ENCODE results near the gene LSAMP.

LSAMP gene

DNA sequence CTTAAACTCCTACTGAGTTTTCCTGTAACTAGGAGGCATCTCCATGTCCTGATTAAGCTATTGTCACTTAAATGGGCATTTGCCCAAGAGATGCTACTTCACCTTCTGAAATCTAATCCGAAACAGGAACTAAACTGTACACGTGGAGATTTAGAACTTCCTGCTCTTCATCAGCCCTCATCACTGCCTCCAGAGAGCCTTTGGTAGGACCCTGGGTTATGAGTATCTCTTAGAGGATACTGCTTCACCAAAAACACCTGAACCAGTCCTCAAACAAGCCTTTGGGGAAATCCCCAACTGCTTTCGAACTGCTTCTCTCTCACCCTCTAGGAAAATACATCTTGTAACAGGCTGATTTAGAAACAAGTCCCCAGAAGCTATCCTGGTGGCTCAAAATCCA is 501.7 kb downstream of the LSAMP start:
- no peak for DNase-seq (ENCODE audit: low read depth)

DNA sequence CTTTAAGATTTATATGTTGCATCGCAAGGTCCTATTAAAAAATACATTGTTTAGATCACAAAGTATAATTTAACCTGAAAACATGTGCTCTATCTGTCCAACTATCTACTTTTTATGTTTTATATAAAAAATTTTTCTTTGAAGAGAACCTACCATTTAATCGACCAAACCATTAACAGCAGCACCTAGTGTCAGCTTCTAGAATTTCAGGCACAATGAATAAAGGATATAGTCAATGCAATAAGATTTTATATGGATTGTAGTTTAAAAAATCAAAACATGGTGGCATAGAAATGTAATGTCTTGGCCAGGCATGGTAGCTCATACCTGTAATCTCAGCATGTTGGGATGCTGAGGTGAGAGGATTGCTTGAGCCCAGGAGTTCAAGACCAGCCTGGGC is 508.2 kb downstream of the LSAMP start:
- DNase-seq (ENCODE audit: low read depth) = peak; percentile 34

DNA sequence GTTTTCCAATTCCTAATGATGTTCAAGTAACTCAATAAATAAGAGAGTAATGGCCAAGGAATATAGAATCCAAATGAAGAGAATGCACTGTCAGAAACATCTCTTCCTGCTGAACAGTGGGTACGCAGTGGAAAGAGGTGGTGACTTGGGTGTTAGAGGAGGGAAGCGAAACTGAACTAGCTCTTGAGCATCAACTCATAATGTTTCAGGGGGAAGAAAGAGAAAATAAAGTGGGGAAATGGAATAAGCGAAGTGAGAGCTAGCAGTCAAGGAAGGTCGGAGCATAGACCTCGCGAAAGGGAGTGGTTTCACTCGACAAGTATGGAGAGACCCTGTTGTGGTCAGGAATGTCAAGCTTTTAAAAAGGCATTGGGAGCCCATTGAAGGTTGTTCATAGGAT is 512.5 kb downstream of the LSAMP start:
- no peak for DNase-seq (ENCODE audit: low read depth)

DNA sequence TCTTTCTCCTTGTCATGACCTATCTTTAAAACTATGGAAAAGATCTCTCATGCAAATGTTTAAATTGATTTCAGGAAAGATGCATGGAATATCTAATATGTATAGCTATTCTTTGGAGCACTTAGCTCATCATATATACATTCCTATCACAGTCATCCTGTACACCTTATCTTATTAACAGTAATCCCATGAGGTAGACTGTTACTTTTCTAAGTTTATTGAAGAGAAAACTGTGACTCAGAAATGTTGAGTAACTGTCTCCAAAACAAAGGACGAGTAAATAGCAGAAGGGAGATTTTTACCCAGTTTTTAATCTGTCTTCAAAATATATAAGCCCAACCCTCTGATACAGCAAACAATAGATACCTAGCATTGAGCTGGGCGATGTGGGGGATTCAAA is 513.7 kb downstream of the LSAMP start:
- DNase-seq (ENCODE audit: low read depth) = no peak

DNA sequence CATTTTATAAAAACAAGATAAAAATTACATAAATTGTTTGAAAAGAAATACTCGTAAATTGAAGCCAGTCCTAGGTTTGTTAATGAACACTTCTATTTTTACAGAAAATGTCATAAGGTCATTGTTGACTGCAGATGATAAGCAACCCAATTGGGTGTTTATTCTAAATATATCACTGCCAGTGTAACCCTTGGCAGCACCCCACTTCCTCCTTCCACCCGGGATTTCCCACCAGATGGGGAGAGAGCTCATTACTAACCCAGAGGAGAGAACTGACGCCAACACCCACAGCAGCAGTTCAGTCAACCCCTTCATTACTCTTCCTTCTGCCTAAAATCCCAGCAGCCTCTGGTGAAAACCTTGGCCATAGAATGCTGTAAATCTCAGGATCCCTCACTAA is 514.4 kb downstream of the LSAMP start:
- DNase-seq (ENCODE audit: low read depth) = no peak

DNA sequence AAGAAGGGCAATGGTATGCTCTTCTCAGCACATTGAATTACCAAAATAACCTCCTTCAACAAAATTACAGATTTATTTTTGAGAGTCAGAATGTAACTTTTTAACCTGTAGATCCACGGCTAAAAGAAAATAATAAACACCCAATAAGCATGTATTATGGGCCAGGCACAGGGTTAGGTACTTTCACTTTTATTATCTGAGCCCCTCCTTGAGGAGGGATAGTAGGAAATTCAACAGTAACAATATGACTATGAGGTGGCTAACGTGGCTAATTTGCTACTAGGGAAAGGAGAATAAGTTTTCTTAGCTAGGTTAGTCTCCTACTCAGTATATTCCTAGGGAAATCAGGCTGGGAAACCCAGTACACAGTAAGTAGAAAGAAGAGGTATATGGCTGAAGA is 515.1 kb downstream of the LSAMP start:
- DNase-seq (ENCODE audit: low read depth) = no peak

DNA sequence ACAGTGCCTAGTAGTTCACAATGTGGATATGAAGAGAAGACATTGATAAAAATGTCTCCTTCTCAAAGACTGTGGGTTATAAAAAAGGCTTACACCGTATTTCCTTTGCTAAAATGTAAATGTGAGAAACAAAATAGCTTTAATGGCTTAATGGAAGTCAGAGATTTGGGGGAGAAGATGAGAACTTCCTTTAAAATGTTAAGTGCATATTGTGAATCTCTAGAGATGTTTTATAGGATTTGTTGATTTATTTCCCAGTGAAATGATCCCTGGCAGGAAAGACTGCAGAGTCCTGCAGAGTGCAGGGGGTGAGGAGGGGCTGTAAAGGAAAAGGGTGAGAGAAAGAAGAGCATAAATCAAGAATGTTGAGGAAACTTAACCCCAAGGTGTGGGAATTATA is 516.9 kb downstream of the LSAMP start:
- no peak for DNase-seq (ENCODE audit: low read depth)

DNA sequence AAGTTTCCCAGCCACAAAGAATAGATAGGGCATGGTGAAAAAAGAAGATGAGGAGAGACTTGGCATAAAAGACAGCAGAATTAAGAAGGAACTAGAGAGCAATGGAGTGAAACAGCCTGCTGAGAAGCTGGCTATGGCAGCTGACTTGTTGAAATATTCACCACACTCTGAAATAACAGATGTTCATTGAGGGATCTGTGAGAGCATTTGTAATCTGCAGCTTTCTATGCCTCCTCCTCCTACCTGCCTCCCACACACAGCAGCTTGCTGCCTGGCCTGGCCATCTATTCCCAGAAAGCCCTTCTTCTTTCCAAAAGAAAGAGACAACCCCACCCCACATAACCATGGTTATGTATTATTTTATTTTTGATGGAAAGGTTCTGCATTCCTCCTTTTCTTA is 518.1 kb downstream of the LSAMP start:
- DNase-seq (ENCODE audit: low read depth) = no peak

DNA sequence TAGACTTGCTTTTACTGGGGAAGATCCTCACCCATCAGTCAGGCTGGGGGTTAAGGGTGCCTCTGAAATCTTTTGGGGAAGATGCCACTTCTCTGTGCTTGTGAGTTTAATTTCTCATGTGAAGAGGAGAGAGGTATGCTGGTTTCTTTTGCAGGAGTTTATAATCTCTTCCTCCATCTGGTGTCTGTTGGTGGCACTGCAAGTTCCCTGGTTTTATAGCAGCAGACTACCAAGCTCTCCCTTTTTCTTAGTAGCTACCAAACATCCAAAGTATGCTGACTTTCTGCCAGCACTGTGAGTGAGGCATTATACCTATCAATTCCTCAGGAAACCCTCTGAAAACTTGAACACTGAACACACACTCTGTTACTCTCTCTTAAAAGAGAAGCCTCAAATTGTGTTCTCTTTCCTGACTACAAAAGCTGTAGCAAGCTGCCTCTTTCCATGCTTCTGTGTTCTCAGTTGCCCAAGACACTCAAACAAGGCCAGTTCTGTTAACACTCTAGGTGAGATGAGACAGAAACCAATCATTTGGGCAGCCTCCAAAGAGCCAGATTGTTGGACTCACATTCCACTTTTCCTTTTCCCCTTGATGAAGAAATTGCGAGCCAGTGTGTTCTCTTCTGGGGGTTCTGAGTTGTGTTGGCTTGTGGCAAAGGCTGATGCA is 522.5 kb downstream of the LSAMP start:
- peak; percentile 47 for DNase-seq (ENCODE audit: low read depth)

DNA sequence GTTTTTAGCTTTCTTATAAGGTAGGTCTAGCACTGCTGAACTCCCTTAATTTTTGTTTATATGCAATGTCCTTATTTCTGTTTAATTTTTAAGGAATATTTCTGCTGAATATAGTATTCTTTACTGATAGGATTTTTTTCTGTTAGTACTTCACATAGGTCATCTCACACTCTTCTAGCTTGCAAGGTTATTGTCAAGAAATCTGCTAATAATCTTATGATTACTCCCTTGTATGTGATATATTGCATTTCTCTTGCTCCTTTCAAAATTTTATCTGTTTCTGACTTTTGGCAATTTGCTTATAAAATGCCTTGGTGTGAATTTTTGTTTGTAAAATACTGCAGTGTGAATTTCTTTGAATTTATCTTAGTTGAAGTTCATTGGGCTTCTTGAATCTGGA is 523.6 kb downstream of the LSAMP start:
- DNase-seq (ENCODE audit: low read depth) = no peak

DNA sequence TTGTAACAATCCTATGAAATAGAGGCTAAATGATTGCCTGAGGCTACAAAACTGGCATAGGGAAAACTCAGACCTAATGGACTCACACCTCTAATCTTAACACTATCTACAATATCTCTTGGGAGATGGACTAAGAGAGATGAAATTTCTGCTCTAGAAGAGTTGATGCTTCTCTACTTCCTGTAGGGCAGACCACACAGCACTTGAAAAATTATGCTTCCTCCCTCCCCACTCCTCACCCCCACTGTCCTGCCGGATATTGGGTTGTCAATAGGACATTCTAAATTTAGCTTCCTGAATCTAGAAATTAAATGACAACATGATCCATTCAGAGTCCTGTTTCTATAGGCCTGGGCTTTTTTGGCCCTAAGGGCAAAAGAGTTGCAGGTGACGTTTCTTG is 526.4 kb downstream of the LSAMP start:
- DNase-seq (ENCODE audit: low read depth) = no peak

DNA sequence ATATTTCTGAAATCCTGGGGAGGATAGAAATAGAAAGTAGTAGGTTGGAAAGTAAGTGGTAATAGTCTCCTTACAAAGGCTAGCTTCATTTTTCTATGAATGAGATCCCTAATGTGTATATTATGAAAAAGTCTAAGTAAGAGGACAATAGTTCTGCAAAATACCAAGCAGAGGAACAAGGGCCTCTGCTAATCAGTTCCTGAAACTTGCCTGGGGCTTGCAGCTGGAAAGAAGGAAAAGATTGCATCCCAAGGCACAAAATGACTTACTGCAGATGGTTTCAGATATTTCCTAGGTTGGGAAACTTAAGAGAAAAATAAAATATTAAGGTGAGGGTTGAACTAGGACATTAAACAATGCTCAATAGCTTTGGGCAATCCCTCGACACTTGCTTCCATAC is 528.4 kb downstream of the LSAMP start:
- no peak for DNase-seq (ENCODE audit: low read depth)

DNA sequence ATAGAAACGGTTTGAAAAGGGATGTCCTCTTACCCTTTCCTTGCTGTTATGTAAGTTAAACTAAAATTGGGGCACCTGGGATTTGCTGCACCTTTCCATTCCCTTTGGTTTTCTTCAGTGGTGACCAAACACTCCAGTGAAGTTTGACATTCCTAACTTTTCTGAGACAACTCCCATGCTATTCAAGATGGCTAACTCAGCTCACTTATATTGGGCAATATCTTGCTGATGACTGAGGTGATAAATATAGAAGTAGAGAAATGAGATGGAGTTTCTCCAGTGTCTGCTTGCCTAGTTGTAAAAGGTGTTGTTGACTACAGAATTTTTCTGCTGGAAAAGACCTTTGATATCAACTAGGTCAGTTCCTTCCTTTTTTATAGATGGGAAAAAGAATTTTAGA is 530.2 kb downstream of the LSAMP start:
- DNase-seq (ENCODE audit: low read depth) = no peak

DNA sequence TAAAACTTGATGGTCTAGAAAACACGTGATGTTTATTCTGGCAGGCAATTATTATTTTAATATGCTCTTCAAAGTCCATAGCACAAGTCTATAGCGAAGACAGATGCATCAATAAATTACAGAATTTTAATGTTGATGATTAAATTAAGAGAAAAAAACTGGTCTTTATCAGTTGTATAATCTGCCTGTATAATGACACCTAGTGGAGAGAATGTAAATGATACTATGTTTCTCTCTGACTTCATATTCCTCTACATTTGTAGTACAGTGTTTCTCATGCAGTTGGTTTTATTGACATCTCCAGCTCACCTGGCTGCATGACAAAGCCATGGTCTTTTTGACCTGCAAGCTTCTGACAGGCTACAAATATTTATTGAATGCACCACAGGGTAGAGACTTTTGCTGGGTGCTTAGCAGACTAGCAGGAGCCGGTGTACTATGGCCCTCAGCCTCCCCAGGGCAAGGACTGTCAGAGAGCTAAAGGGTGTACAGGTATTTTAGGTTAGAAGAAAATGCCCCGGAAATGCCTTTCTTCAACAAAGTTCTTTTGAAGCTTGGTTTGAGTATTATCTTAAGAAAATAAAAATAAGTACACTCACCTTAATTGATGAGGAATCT is 532.1 kb downstream of the LSAMP start:
- DNase-seq (ENCODE audit: low read depth) = peak; percentile 47

DNA sequence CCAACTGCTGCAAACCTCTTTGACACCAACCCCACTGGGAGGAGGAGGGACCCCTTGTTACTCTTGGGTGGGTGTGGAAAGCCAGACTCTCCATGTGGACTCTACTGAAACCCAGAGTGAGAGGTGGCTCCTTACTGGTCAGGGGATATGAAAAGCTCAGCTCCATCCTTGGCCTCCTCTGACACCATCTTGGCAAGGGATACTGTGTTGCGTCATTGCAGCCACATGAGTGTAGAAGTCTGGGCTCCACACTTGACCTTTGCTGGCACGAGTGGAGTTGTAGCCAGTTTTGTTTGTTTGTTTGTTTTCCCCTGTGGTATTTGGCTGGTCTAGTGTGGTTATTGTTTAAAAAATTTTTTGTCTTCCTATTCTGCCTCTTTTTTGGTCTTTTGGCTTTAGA is 532.9 kb downstream of the LSAMP start:
- no peak for DNase-seq (ENCODE audit: low read depth)

DNA sequence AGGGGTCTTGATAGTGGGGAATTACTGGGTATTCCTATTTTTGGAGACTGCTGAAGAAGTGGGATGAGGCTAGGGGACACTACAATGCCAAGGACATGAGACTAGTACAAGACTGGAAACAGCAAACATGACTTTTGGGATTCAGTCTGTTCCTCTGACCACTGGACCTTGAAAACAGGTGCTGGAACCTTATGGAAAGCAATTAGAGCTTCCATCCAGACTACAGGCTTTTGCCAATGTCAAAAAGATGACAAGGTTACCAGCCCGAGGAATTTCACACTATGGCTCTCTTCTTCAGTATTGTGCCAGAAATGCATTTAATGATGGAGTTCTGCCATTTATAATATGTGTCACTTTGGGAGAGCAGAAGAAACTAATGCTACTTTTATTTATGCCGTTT is 539.4 kb downstream of the LSAMP start:
- DNase-seq (ENCODE audit: low read depth) = no peak

DNA sequence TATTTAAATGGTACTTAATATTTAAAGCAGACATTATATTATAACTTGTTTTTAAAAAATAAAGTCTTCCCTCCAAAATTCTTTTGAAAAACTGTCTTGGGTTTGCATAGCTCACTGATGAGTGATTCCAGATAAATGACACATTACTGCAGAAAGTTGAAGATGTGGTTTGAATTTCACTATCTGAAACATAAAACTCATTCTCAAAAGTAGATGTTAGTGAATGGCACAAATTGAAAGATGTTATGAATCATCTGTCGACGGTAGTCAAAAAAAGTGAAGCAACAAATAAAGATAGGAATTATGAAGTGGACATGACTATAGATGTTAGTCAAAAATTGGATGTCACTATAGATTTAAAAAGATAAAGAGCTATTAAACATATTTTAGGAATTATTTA is 541.4 kb downstream of the LSAMP start:
- DNase-seq (ENCODE audit: low read depth) = peak; percentile 2

DNA sequence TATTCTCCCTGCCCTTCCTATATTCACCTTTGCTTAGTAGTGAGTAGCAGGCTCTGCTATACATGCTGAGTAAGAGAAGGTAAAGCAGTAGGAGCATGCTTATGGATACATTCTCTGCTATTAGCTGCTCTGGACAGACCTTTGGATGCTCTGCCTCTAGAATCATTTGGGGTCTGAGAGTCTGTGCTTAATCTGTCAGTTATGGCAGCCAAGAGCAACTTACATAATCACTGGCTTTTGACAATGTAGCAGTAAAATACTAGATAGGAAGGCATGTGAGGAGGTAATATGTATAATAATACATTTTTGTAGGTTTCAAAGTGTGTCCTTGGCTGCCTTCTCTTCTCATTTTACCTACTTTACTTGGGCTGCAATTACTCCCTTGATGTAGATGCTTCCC is 544.3 kb downstream of the LSAMP start:
- DNase-seq (ENCODE audit: low read depth) = no peak

DNA sequence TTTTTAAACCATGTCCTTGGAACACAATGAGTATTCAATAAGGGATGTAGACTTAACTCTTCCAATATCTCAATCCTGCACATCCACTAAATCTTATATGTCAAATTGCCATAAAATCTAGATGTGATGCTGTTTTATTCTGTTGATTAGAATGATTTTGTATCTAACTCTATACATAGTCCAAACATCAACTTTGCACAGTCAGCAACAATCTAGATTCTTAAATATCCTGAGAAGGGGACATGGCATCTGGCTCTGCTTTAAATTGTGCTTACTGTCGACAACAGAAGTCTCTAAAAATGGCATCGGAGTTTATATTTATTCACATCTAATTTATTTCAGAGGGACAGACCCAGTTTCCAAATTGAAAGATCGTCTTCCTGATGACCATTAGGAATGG is 545.8 kb downstream of the LSAMP start:
- DNase-seq (ENCODE audit: low read depth) = no peak

DNA sequence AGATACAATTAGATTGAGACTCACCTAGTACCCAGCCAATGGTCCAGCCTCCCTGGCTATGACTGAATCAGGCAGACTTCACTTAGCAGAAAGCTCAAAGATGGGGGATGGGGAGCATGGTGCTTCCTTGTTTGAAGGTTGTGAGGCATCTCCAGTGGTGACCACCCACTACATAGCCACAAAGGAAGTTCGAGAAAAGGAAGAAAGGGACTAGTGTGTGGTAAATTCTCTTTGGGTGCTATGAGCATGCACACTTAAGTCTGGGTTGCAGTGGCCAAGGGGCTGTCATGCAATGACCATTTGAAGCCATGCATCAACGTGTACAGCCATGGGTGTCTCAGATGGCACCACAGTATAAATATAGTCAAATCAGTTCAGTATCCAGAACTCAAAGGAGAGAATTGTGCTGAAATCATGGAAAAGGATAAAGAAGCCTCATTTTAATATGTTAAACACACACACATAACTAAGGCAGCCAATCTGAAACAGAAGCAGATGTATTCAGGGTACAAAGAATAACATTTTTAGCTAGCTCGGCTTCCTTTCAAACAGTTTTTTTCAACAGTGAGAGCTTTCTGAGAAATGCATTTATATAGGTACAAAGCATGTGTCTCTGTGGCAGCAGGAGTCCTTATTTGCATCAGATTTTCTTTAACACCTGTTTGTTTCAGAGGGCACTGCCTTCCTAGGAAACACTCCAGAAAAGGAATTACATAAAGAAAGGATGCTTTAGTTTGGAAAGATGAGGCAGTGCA is 546.5 kb downstream of the LSAMP start:
- DNase-seq (ENCODE audit: low read depth) = no peak

DNA sequence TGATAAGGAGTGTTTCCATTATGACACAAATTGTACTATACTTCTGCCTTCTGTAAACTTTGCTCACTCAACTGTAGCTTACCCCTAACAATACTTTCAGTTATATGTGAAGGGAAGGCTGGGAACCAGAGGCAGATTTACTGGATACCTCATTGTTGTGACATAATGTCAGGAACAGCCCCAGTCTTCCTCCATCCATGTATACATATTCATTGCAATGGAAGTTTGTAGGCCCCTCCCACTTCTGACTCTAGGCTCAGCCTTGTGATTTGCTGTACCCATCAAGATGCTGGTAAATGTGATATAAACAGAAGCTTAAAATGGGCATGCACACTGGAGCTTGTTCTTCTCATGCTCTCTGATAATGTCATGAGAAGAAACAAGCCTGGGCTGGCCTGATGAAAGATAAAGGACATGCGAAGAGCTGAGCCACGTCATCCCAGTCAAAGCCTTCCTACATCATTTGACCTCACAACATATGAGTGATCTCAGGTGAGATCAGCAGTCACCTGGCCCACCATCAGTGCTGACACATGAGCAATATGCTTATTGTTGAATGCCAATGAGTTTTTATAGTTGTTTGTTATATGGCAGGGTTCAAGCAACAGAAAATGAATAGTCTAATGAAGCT is 554.2 kb downstream of the LSAMP start:
- DNase-seq (ENCODE audit: low read depth) = no peak

DNA sequence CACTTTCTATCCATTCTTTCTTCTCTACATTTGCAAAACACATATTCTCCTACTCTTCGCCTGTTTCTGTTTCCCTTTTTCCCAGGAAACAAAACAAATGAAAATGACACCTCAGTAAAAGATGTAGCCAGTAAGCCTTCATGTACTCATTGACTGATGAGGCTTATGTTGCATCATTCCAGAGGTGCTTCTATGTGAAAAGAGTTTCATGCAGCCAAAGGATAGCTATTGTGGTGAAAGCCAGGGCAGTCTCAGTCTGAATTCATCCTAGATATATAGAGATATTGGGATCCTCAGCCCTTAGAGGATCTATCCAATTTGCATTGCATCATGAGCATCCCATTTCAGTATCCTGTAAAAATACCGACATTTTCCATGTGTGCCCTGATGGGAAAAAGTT is 554.7 kb downstream of the LSAMP start:
- DNase-seq (ENCODE audit: low read depth) = no peak

DNA sequence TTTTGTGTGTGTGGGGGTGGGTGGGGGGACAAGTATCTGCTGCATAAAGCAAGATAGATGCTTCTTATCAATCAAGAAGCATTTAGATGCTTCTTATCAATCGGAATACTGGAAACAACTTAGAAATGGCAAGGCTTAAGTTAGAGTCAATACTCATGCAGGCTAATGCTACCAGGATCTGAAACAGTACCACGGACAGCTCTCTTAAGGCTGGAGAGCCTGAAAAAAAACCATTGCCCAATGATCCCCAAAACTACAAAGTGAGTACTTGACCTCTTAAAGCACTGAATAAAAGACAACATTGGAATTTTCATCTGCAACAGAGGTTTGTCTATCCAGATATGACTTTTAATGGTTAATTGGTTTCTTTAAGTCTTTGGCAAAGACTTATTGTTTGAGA is 559.7 kb downstream of the LSAMP start:
- no peak for DNase-seq (ENCODE audit: low read depth)

All from ELR (cell line).